HG02642 (cell line): Measurements from ENCODE around the gene HADHA.
A peak's percentile ranks its signal among the peaks of the same experiment; 100 is the strongest.
"Not testable (repeated sequence)": the region's sequence is repeated elsewhere in the genome, so short reads cannot be mapped to it uniquely, and the experiment has no call there.

Experiments used
- ATAC-seq: cut with Tn5 transposase; IDR thresholded peaks from one replicate; pipeline ENCODE4 v1.9.1; 2021; ENCODE audit warnings: mild to moderate bottlenecking; ENCODE audit not compliant: unreplicated experiment, poor library complexity

Gene HADHA

GRCh38 chr2:26244309-26245230 lies at the start of gene HADHA, which contains the start of gene HADHB:
Gene HADHA (minus strand): TSS chr2:26244632. CDS start chr2:26244596, 36 bp downstream.
Gene HADHB (plus strand): TSS chr2:26244939. CDS start chr2:26254255, 9,316 bp downstream.
- peak; percentile 75 for ATAC-seq

- no peak for ATAC-seq
Observed at GRCh38 chr2:26292646-26293045, 48.2 kb upstream of the HADHA start.

DNA sequence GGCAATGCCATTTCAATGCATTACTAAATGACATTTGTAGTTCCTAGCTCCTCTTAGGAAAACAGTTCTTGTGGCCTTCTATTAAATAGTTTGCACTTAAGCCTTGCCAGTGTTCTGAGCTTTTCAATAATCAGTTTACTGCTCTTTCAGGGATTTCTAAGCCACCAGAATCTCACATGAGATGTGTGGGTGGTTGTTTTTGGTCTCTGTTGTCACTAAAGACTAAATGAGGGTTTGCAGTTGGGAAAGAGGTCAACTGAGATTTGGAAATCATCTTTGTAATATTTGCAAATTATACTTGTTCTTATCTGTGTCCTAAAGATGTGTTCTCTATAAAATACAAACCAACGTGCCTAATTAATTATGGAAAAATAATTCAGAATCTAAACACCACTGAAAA lies 45.6 kb upstream of the HADHA start:
- no peak for ATAC-seq

GRCh38 chr2:26285931-26286330 lies 41.5 kb upstream of the HADHA start:
- no peak for ATAC-seq

DNA sequence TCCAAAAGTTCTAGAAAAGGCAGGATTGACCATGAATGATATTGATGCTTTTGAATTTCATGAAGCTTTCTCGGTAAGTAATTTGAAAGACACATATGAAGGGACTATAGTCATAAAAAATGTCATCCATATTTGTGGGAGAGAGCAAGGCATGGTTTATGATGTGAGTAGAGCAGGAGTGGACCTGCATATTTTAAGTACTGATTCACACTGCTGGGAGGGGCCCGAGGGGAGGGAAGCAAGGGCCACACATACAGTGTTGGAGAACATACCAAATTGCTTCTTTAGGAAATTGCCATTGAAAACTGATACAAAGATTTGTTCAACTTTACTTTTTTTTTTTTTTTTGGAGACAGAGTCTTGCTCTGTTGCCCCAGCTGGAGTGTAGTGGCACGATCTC lies 39.7 kb upstream of the HADHA start:
- no peak for ATAC-seq

GRCh38 chr2:26283606-26284005 lies 39.2 kb upstream of the HADHA start:
- ATAC-seq, result no peak

DNA sequence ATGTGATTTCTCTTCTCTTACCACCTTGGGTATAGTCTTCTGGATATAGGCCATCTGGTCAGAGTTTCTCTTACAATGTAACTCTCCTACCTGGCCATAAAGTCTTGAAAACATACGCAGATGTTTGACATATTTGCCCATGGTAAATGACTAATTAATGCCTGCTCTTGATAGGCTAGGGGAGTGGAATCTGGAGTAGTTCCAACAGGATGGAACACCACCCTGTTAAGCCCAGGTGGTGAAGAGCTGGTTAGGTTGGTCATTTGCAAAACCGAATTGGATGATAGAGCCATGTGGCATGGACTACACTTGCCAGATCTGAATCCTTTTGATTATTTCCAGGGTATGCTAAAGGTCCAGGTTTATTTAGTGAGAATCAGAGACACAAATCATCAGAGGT lies 36.8 kb upstream of the HADHA start:
- no peak for ATAC-seq

- ATAC-seq, result no peak
Observed at GRCh38 chr2:26279886-26280285, 35.5 kb upstream of the HADHA start.

- no peak for ATAC-seq
Observed at GRCh38 chr2:26276484-26277227, 32.2 kb upstream of the HADHA start.

- ATAC-seq, result no peak
Observed at GRCh38 chr2:26274058-26274613, 29.7 kb upstream of the HADHA start.

DNA sequence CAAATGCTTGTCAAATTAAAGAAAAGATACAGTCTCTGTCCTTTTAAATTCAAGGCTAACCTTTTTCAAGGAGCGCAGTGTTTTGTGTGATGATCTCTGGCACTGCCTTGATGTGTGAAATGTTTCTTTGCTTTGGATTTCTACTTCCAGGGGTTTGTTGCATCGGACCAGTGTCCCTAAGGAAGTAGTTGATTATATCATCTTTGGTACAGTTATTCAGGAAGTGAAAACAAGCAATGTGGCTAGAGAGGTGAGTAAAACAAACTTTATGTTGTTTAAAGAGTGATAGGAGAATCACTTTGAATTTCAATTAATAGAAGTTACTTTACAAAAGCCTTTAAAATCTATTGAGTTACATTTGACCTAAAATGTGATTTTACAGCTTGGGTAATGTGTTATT lies 29.1 kb upstream of the HADHA start:
- ATAC-seq, result no peak

- no peak for ATAC-seq
Observed at GRCh38 chr2:26270373-26270772, 25.9 kb upstream of the HADHA start.

DNA sequence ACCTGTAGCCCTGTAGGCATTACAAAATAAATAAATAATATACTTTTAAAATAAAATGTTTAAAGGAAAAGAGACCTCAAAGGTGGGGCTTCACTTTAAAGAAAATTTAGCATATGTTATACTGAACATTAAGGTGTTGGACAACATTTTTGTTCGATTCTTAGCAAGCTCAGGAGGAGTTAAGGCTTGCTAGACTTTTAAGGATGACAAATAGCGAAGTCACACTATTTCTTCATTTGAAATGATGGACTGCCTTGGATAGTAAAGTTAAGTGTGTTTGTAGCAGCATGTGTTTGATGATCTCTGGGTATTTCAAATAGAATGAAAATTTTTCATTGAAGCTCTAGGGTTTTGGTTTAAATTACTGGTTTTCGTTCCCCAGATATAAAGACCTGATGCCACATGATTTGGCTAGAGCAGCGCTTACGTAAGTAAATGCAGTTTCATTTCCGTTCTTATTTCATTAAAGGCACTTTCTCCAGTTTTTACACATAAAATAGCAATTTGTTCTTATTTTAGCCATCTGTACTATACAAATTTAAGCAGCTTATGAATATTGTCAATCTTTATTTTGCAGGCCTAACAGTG lies 25.2 kb upstream of the HADHA start:
- ATAC-seq, result no peak

GRCh38 chr2:26268670-26269385 lies 24.4 kb upstream of the HADHA start:
- ATAC-seq, result not testable (repeated sequence)

GRCh38 chr2:26268213-26268612 lies 23.8 kb upstream of the HADHA start:
- no peak for ATAC-seq

DNA sequence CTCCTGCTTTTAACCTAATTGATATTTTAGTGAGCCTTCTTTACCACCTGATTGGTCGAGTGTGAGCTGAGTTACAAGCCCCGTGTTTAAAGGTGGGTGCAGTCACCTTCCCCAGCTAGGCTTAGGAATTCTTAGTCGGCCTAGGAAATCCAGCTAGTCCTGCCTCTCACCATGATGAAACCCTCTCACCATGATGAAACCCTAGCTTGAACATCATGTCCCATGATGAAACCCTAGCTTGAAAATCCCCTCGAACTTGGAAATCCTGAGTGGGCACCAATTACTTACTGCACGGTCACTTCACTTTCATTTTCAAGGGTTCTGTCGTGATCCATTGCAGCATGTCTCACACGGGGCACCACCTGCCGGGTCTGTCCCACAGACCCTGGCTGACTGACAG lies 14.4 kb upstream of the HADHA start:
- not testable (repeated sequence) for ATAC-seq

- no peak for ATAC-seq
Observed at GRCh38 chr2:26255759-26256384, 11.4 kb upstream of the HADHA start.

DNA sequence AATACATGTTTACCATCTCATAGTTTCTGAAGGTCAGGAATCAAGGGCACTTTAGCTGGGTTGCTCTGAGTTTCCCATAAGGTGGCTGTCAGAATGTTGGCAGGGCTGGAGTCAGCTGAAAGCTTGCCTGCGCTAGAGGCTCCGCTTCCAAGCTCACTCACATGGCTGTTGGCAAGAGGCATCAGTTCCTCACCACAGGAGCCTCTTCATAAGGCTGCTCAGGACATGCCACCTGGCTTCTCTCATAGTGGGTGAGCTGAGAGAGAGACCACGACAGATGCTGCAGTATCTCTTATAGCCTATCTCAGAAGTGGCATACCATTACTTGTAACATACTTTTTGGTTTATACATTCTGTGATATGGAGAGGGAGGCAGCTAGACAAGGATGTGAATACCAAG lies 7.5 kb upstream of the HADHA start:
- no peak for ATAC-seq

- ATAC-seq, result no peak
Observed at GRCh38 chr2:26249625-26250024, 5.2 kb upstream of the HADHA start.

DNA sequence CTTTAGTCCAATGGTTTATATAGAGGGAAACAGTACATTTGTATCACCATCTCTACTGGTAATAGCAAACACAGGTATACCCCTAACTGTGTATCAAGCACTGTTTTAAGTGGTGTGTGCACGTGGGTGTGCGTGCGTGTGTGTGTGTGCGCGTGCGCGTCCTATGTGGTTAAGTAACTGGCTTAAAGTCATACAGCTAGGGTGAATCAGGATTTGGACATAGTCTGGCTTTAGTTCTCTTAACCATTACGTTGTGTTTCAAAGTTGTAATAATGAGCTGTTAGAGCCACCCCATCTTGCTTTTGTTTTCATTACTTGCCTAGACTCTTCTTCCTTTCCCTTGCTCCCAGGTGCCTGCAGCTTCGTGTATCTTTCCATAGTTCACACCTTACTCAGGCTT lies 2.4 kb upstream of the HADHA start:
- ATAC-seq, result no peak
